Measurements from ENCODE around the gene ATN1. TPM values are rescaled to one million over a fixed set of nuclear protein-coding genes. Genes with fewer than 3 reads are reported as not detected.
A peak's percentile ranks its signal among the peaks of the same experiment; 100 is the strongest.

The ATN1 gene
- total and polyA plus RNA-seq, 11 donors, result 38.4 to 82.9 (median 65.6) TPM

- peaks cover 2 to 85% (median 41%) of the 10 kb centered on the region in 12 donors for H3K4me1 ChIP-seq
- intact Hi-C loops (cut with DNase I), result loop anchor here in 5 of 10 donors (5.0 to 10.0 kb wide), 5 partner anchors 72 to 135 kb away; partner anchors contain the start of genes C1R (in 2 of the 5), SPSB2 (in 1 of the 5) and TPI1 (in 1 of the 5)
- H3K9me3 ChIP-seq, result no peaks in the 10 kb centered on the region
- TF ChIP-seq CTCF (IDR thresholded peaks at IDR 0.05) (no peak), POLR2A (IDR thresholded peaks at IDR 0.05) (no peak)
- H3K36me3 ChIP-seq, result peaks cover 0 to 51% (median 0%) of the 10 kb centered on the region in 9 donors
- ATAC-seq, result no peak
- WGBS, 4 donors, result 92 to 97% (median 92%) methylated on average over 7 to 26 of the region's 26 CpGs
- H3K27ac ChIP-seq, result peak overlapping the region; percentile 21 to 97 (median 83)
- H3K4me3 ChIP-seq, result peak overlapping the region in 7 of 12 donors; percentile 14 to 42 (median 22)
- H3K27me3 ChIP-seq, result no peaks in the 10 kb centered on the region
- peak in 2 of 5 donors; percentile 25 to 37 for DNase-seq
Measured at GRCh38 chr12:6959805-6960592, 32.2 kb downstream of the ATN1 start.

GRCh38 chr12:6960593-6961277 lies 33.0 kb downstream of the ATN1 start:
- peaks cover 0 to 53% (median 6%) of the 10 kb centered on the region in 9 donors for H3K36me3 ChIP-seq
- ATAC-seq (no peak), DNase-seq (peak in 2 of 5 donors; percentile 20 to 31)
- peak overlapping the region in 6 of 12 donors; percentile 3 to 46 (median 36) for H3K4me3 ChIP-seq
- no peak for TF ChIP-seq POLR2A (IDR thresholded peaks at IDR 0.05)
- peak in 1 of 12 donors; percentile 21 for TF ChIP-seq CTCF (IDR thresholded peaks at IDR 0.05)
- peak overlapping the region in 11 of 12 donors; percentile 68 to 97 (median 83) for H3K27ac ChIP-seq
- peaks cover 2 to 81% (median 41%) of the 10 kb centered on the region in 12 donors for H3K4me1 ChIP-seq
- intact Hi-C loops (cut with DNase I), result loop anchor here in 5 of 10 donors (1.0 to 10.0 kb wide), 6 partner anchors 16 to 134 kb away; partner anchors contain the start of genes C1R (in 2 of the 5), C12orf57 (in 1 of the 5), SPSB2 (in 1 of the 5) and TPI1 (in 1 of the 5)
- H3K9me3 ChIP-seq, result no peaks in the 10 kb centered on the region
- WGBS, 4 donors, result 79 to 84% (median 82%) methylated on average over 13 of the region's 13 CpGs
- H3K27me3 ChIP-seq, result no peaks in the 10 kb centered on the region

GRCh38 chr12:6961278-6961694 lies 33.5 kb downstream of the ATN1 start:
- Histone ChIP-seq H3K9me3 (no peaks in the 10 kb centered on the region), H3K27ac (peak overlapping the region in 11 of 12 donors; percentile 68 to 97 (median 81)), H3K4me1 (peaks cover 2 to 76% (median 41%) of the 10 kb centered on the region in 12 donors)

More at GRCh38 chr12:6961278-6961694, 33.5 kb downstream of the ATN1 start:
- Histone ChIP-seq H3K27me3 (no peaks in the 10 kb centered on the region), H3K36me3 (peaks cover 0 to 53% (median 12%) of the 10 kb centered on the region in 9 donors), H3K4me3 (peak overlapping the region in 9 of 12 donors; percentile 3 to 46 (median 32))
- peak; percentile 56 to 84 (median 59) for DNase-seq
- 45 to 66% (median 61%) methylated on average over 24 of the region's 24 CpGs for WGBS, 4 donors
- intact Hi-C loops (cut with DNase I), result loop anchor here in 5 of 10 donors (1.0 to 10.0 kb wide), 6 partner anchors 17 to 134 kb away; partner anchors contain the start of genes C1R (in 2 of the 5), C12orf57 (in 1 of the 5), SPSB2 (in 1 of the 5) and TPI1 (in 1 of the 5)
- ATAC-seq, result peak; percentile 4 to 38 (median 16)
- TF ChIP-seq POLR2A (IDR thresholded peaks at IDR 0.05) (no peak), CTCF (IDR thresholded peaks at IDR 0.05) (no peak)

All from heart left ventricle (tissue), 16 donors.